Endothelial cell of umbilical vein (primary cell): ENCODE results near the gene STRBP. TPM values are rescaled to one million over a fixed set of nuclear protein-coding genes. Genes with fewer than 3 reads are reported as not detected.

Experiments
- BruUV-seq: library from RNA; stranded (reverse); fragments of 400-500 nt; replicated peaks from 2 replicates; lab custom pipeline; 2021; lab: Mats Ljungman, UMichigan
- CTCF ChIA-PET: fragments of 300-600, 350-600 bp; sonication (Branson Sonifier 250); formaldehyde crosslinking; loops from one replicate; lab custom pipeline; 2021; ENCODE audit warnings: antibody characterized with exemption, inconsistent platforms; lab: Charles Lee
- POLR2A ChIA-PET: fragments of 300-600, 350-600 bp; sonication (Branson Sonifier 250); formaldehyde crosslinking; loops from one replicate; lab custom pipeline; 2021; ENCODE audit warnings: antibody characterized with exemption, inconsistent platforms; lab: Charles Lee
- DNase-seq: peaks from one replicate; pipeline ENCODE4 v3.0.0-alpha.2; 2011; ENCODE audit warnings: low read depth, low spot score
- FAIRE-seq: peaks from 2 replicates; lab custom pipeline; 2011; peaks lifted over from hg19 to GRCh38; lab: Jason Lieb, UNC
- H2AFZ ChIP-seq: 2 replicates; pipeline ENCODE4 v1.6.0; 2012; ENCODE audit warnings: low read depth, low read length, control low read depth, inconsistent platforms
- H3K27ac ChIP-seq: 2 replicates; pipeline ENCODE4 v1.5.1; 2011; ENCODE audit warnings: low read depth, mild to moderate bottlenecking, control low read depth, low read length, moderate library complexity; ENCODE audit not compliant: insufficient read depth
- H3K27me3 ChIP-seq, 2 experiments: 2 replicates each; pipeline versions ENCODE4 v1.6.0 to v1.6.1; 2011; ENCODE audit warnings: low read length in 2 of 2, mixed read lengths in 1 of 2; ENCODE audit not compliant: control insufficient read depth in 2 of 2, insufficient read depth in 2 of 2
- H3K36me3 ChIP-seq, 2 experiments: 2 replicates in 1 of 2; 3 replicates in 1 of 2; pipeline ENCODE4 v1.5.1; 2011; ENCODE audit warnings: low read length in 2 of 2, mild to moderate bottlenecking in 1 of 2, moderate library complexity in 1 of 2; ENCODE audit not compliant: control insufficient read depth in 2 of 2, insufficient read depth in 2 of 2; ENCODE audit errors: extremely low read depth in 1 of 2
- H3K4me1 ChIP-seq: 3 replicates; pipeline ENCODE4 v1.5.1; 2011; ENCODE audit warnings: mild to moderate bottlenecking, low read length; ENCODE audit not compliant: control insufficient read depth, insufficient read depth; ENCODE audit errors: extremely low read depth
- H3K4me2 ChIP-seq: 2 replicates; pipeline ENCODE4 v1.6.1; 2011; ENCODE audit warnings: low read length, control low read depth, mixed read lengths; ENCODE audit not compliant: insufficient read depth
- H3K4me3 ChIP-seq, 3 experiments: fragments of 200-600 bp in 1 of 3; sonication (generic), shearing (Covaris generic) in 1 of 3; replicated peaks in 1 of 3; 2 replicates each; pipeline ENCODE4 v1.5.1; 2011 to 2016; ENCODE audit warnings: control low read depth in 3 of 3, low read length in 3 of 3, mild to moderate bottlenecking in 2 of 3, inconsistent platforms in 1 of 3, low read depth in 1 of 3, moderate library complexity in 1 of 3; ENCODE audit not compliant: insufficient read depth in 1 of 3
- H3K79me2 ChIP-seq: 2 replicates; pipeline ENCODE4 v1.6.0; 2012; ENCODE audit warnings: low read length, inconsistent platforms; ENCODE audit not compliant: control insufficient read depth, insufficient read depth
- H3K9ac ChIP-seq: replicated peaks from 2 replicates; pipeline ENCODE3; 2011; ENCODE audit warnings: low read length, control low read depth; ENCODE audit not compliant: insufficient read depth; ENCODE audit errors: extremely low read depth
- H3K9me1 ChIP-seq: replicated peaks from 3 replicates; pipeline ENCODE4 v1.6.0; 2011; ENCODE audit warnings: mild to moderate bottlenecking, low read length; ENCODE audit not compliant: control insufficient read depth, insufficient read depth; ENCODE audit errors: extremely low read depth
- H3K9me3 ChIP-seq: replicated peaks from 2 replicates; pipeline ENCODE4 v1.5.1; 2012; ENCODE audit warnings: low read length, inconsistent platforms; ENCODE audit not compliant: control insufficient read depth, insufficient read depth
- H4K20me1 ChIP-seq: replicated peaks from 2 replicates; pipeline ENCODE3; 2011; ENCODE audit warnings: mild to moderate bottlenecking, low read length; ENCODE audit not compliant: control insufficient read depth, insufficient read depth; ENCODE audit errors: extremely low read depth
- CTCF ChIP-seq, 2 donors: IDR thresholded peaks; 1 replicate in 1 of 2; 2 replicates in 1 of 2; pipeline ENCODE4 v1.5.1; 2011; ENCODE audit warnings: low read length in 2 of 2, mild to moderate bottlenecking in 2 of 2, moderate library complexity in 2 of 2, control low read depth in 1 of 2, inconsistent platforms in 1 of 2, low read depth in 1 of 2; ENCODE audit not compliant: insufficient read depth in 1 of 2; ENCODE audit errors: extremely low read depth in 1 of 2
- EZH2 ChIP-seq: IDR thresholded peaks from 2 replicates; pipeline ENCODE4 v1.6.1; 2012; ENCODE audit warnings: borderline replicate concordance, low read depth, mild to moderate bottlenecking, moderate library complexity, low read length, inconsistent platforms; ENCODE audit not compliant: severe bottlenecking
- FOS ChIP-seq: IDR thresholded peaks from 2 replicates; pipeline ENCODE4 v1.6.1; 2011; ENCODE audit warnings: mild to moderate bottlenecking, low read length, moderate library complexity, borderline replicate concordance; ENCODE audit not compliant: insufficient read depth
- GATA2 ChIP-seq: IDR thresholded peaks from 2 replicates; pipeline ENCODE4 v1.7.0; 2011; ENCODE audit warnings: low read depth, mild to moderate bottlenecking, moderate library complexity, mixed read lengths, low read length; ENCODE audit not compliant: insufficient read length, insufficient read depth
- JUN ChIP-seq: IDR thresholded peaks from 2 replicates; pipeline ENCODE4 v1.6.1; 2011; ENCODE audit warnings: borderline replicate concordance, low read depth; ENCODE audit not compliant: insufficient read length, insufficient read depth
- MAX ChIP-seq: IDR thresholded peaks from 2 replicates; pipeline ENCODE4 v1.6.1; 2011; ENCODE audit not compliant: insufficient read depth, insufficient read length
- MYC ChIP-seq: IDR thresholded peaks from one replicate; pipeline ENCODE4 v1.6.1; 2011; ENCODE audit warnings: mild to moderate bottlenecking, low read depth, low read length
- POLR2A ChIP-seq: IDR thresholded peaks from 2 replicates; pipeline ENCODE4 v1.6.1; 2012; ENCODE audit warnings: low read depth, mild to moderate bottlenecking, control low read depth, low read length
- POLR2AphosphoS5 ChIP-seq: IDR thresholded peaks from 2 replicates; pipeline ENCODE4 v1.6.1; 2012; ENCODE audit warnings: low read depth, mild to moderate bottlenecking, control low read depth, low read length, moderate library complexity; ENCODE audit not compliant: insufficient read depth
- dilution Hi-C: fragments of 300-500 bp; cut with MboI; formaldehyde crosslinking; loops from one replicate; pipeline ENCODE4 v1.15.0; 2019; ENCODE audit warnings: low sequenced_read_pairs; ENCODE audit not compliant: extremely low pct_ligation_motif_present
- intact Hi-C: fragments of 100-400 bp; cut with micrococcal nuclease; formaldehyde crosslinking; loops from one replicate; pipeline ENCODE4 v1.10.0; 2022
- polyA plus RNA-seq, 4 experiments: library from polyadenylated mRNA; depleted of rRNA in 3 of 4; stranded (reverse) in 3 of 4; unstranded in 1 of 4; fragments of >200 nt; gene quantifications; 2 replicates each; pipeline versions ENCODE4 v1.2.1 to v1.2.3, GENCODE V29; 2011 to 2012; ENCODE audit warnings: missing spikeins in 1 of 4
- total RNA-seq: library from RNA; stranded (reverse); gene quantifications from 2 replicates; pipeline ENCODE4 v1.2.3, GENCODE V29; 2021

Gene STRBP
- total and polyA plus RNA-seq, 2 donors (not counting 3 experiments of a cell fraction or from before 2014, with no cell fraction given): 7.7 to 15.4 TPM

- CTCF ChIA-PET: interaction anchor here (0.9 to 4.0 kb wide), 5 partner anchors 8 to 327 kb away, joined by 3 to 15 read pairs (median 3); no protein-coding TSS in a partner anchor
- peak; percentile 69 for DNase-seq
- dilution Hi-C loops: no loop called here
Measured at GRCh38 chr9:123217128-123217654, 51.2 kb downstream of the STRBP start.

GRCh38 chr9:123216251-123216797 is 52.1 kb downstream of the STRBP start:
- H4K20me1 ChIP-seq: no peaks in the 10 kb centered on the region
- no peak overlapping the region for H3K9ac ChIP-seq
- H3K4me1 ChIP-seq: peaks cover 17% of the 10 kb centered on the region
- FAIRE-seq (no peak), DNase-seq (peak; percentile 1)
- intact Hi-C loops: loop anchor here (2.0 kb wide), 1 partner anchor 78 kb away; no protein-coding TSS in a partner anchor
- H2AFZ ChIP-seq: no peak overlapping the region
- H3K9me1 ChIP-seq: no peaks in the 10 kb centered on the region
- ChIA-PET POLR2A (no interaction called here), CTCF (interaction anchor here (1.1 to 4.0 kb wide), 2 partner anchors 19 to 114 kb away, joined by 4 to 15 read pairs; no protein-coding TSS in a partner anchor)
- no peak overlapping the region for H3K27ac ChIP-seq
- no peaks in the 10 kb centered on the region for H3K27me3 ChIP-seq
- no TSS peak for BruUV-seq
- H3K4me2 ChIP-seq: no peak overlapping the region
- dilution Hi-C loops: no loop called here
- H3K4me3 ChIP-seq: no peak overlapping the region
- H3K36me3 ChIP-seq: no peaks in the 10 kb centered on the region
- H3K79me2 ChIP-seq: no peaks in the 10 kb centered on the region
- TF ChIP-seq GATA2: no peak
- TF ChIP-seq JUN: no peak
- no peak for TF ChIP-seq POLR2AphosphoS5
- no peak for TF ChIP-seq MYC
- TF ChIP-seq FOS: no peak
- no peak for TF ChIP-seq CTCF (IDR thresholded peaks at IDR 0.05; ENCODE audit: extremely low read depth in 1 of 2, insufficient read depth in 1 of 2, low read depth in 1 of 2, low read length in 2 of 2)
- no peak for TF ChIP-seq EZH2
- TF ChIP-seq MAX: no peak
- TF ChIP-seq POLR2A: no peak
- no peaks in the 10 kb centered on the region for H3K9me3 ChIP-seq

More at GRCh38 chr9:123217128-123217654, 51.2 kb downstream of the STRBP start:
- Histone ChIP-seq H2AFZ (no peak overlapping the region), H3K36me3 (no peaks in the 10 kb centered on the region), H3K79me2 (no peaks in the 10 kb centered on the region), H3K9ac (no peak overlapping the region), H3K4me2 (peak overlapping the region; percentile 80), H3K9me1 (no peaks in the 10 kb centered on the region), H3K27me3 (no peaks in the 10 kb centered on the region), H3K4me1 (peaks cover 17% of the 10 kb centered on the region), H4K20me1 (no peaks in the 10 kb centered on the region), H3K27ac (no peak overlapping the region), H3K4me3 (peak overlapping the region in 1 of 3 experiments; percentile 21), H3K9me3 (no peaks in the 10 kb centered on the region)
- FAIRE-seq: no peak
- POLR2A ChIA-PET: interaction anchor here (1.1 kb wide), 1 partner anchor 15 kb away, joined by 4 read pairs; no protein-coding TSS in a partner anchor
- no TSS peak for BruUV-seq
- intact Hi-C loops: loop anchor here (2.0 kb wide), 1 partner anchor 78 kb away; no protein-coding TSS in a partner anchor
- TF ChIP-seq GATA2 (peak; percentile 36), MYC (no peak)
